ENCODE data around the gene LUC7L.

DNA sequence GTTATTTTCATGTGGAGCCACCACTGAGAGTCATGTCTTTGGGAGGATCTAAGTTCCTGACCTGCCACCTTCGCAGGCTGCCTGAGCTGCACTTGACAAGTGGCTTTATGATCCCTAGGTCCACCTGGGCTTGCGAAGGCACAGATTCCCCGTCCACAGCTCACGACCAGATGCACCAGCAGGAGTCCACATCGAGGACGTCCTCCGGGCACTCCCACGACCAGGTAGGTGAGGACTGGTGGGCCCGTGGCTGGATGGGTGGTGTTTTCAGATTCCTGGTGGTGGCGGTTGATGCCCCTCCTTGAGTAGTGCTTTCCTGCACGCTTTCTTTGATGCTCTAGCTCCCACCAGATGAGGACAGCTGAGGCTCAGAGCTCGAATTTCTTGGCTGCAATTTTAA lies 20.2 kb upstream of the LUC7L start:
- no peak for TF ChIP-seq POLR2AphosphoS5 (IDR thresholded peaks at IDR 0.05)
- TF ChIP-seq, protein P1, sequence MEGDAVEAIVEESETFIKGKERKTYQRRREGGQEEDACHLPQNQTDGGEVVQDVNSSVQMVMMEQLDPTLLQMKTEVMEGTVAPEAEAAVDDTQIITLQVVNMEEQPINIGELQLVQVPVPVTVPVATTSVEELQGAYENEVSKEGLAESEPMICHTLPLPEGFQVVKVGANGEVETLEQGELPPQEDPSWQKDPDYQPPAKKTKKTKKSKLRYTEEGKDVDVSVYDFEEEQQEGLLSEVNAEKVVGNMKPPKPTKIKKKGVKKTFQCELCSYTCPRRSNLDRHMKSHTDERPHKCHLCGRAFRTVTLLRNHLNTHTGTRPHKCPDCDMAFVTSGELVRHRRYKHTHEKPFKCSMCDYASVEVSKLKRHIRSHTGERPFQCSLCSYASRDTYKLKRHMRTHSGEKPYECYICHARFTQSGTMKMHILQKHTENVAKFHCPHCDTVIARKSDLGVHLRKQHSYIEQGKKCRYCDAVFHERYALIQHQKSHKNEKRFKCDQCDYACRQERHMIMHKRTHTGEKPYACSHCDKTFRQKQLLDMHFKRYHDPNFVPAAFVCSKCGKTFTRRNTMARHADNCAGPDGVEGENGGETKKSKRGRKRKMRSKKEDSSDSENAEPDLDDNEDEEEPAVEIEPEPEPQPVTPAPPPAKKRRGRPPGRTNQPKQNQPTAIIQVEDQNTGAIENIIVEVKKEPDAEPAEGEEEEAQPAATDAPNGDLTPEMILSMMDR (IDR thresholded peaks at IDR 0.05), result no peak
- TF ChIP-seq POLR2A (IDR thresholded peaks at IDR 0.05), result no peak
- TF ChIP-seq EP300 (IDR thresholded peaks at IDR 0.05; ENCODE audit: low read depth), result no peak
